ENCODE data around the gene NUDT11.

DNA sequence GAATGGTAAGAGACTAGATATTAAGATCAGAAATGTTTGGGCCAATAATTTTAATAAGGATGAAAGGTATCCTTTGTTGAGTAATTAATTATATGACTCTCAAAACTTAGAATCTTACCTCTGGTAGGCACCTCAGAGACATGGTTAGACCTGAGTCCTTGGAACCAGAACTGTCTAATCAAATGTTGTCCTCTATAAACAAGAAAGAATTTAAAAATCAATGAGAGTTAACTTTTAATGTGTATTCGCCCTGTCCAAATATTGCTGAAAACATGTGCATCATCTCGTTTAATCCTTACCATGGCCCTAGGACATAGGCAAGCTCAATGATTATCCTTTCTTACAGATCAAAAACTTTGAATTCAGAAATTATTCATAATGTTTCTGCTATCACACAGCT is 24.0 kb upstream of the NUDT11 start:
- TF ChIP-seq, protein P1, sequence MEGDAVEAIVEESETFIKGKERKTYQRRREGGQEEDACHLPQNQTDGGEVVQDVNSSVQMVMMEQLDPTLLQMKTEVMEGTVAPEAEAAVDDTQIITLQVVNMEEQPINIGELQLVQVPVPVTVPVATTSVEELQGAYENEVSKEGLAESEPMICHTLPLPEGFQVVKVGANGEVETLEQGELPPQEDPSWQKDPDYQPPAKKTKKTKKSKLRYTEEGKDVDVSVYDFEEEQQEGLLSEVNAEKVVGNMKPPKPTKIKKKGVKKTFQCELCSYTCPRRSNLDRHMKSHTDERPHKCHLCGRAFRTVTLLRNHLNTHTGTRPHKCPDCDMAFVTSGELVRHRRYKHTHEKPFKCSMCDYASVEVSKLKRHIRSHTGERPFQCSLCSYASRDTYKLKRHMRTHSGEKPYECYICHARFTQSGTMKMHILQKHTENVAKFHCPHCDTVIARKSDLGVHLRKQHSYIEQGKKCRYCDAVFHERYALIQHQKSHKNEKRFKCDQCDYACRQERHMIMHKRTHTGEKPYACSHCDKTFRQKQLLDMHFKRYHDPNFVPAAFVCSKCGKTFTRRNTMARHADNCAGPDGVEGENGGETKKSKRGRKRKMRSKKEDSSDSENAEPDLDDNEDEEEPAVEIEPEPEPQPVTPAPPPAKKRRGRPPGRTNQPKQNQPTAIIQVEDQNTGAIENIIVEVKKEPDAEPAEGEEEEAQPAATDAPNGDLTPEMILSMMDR (IDR thresholded peaks at IDR 0.05) = no peak
- TF ChIP-seq POLR2A (IDR thresholded peaks at IDR 0.05) = no peak
